T-helper 2 cell treated with Interferon-gamma antibody and Interleukin-4, amounts not matched to agents 5 μg/mL and 100 μg/mL, for 36 hours (primary cell): ENCODE measurements around the gene ITGA11.

ENCODE experiments used
- DNase-seq: peaks from one replicate; pipeline ENCODE4 v3.0.0; 2021; ENCODE audit warnings: low spot score
- H3K27ac Mint-ChIP-seq: one replicate; pipeline ENCODE4 v1.8.0; 2021; ENCODE audit warnings: mild to moderate bottlenecking, mixed read lengths
- H3K27me3 Mint-ChIP-seq: one replicate; pipeline ENCODE4 v1.8.0; 2021; ENCODE audit warnings: low read depth, mixed read lengths
- H3K36me3 Mint-ChIP-seq: one replicate; pipeline ENCODE4 v1.8.0; 2021; ENCODE audit warnings: low read depth, mixed read lengths
- H3K4me1 Mint-ChIP-seq: one replicate; pipeline ENCODE4 v1.8.0; 2021; ENCODE audit warnings: low read depth, mixed read lengths
- H3K4me3 Mint-ChIP-seq: one replicate; pipeline ENCODE4 v1.8.0; 2022; ENCODE audit warnings: mild to moderate bottlenecking, moderate library complexity, mixed read lengths
- H3K9me3 Mint-ChIP-seq: one replicate; pipeline ENCODE4 v1.8.0; 2021; ENCODE audit warnings: mixed read lengths

ITGA11 gene

DNA sequence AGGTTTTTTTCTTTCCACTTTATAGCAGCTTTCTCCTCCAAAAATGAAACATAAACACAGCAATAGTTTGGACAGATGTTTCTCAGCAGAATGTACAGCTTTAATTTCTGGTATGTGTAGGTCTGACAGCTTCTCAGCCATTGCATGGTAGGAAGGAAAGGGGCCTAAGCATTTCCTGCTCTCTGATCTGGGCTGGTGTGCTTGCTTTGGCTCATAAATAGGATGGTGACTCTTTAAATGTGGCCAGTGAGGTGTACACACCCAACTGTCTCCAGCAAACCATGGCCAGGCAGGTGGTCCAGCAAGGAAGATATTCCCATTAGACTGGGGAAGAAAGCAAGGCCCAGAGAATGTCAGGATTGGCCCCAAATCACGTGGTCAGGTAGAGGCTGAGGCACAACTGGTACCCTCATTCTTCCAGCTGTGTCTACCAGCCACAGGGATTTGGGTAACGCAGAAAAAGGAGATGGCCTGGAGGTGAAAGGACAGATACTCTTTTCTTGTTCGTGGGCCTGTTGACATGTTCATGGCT, 52.1 kb downstream of the ITGA11 start:
- peaks cover 3% of the 10 kb centered on the region for H3K27me3 Mint-ChIP-seq
- H3K9me3 Mint-ChIP-seq, result peaks cover 5% of the 10 kb centered on the region
- H3K27ac Mint-ChIP-seq, result peak overlapping the region; percentile 73
- H3K4me1 Mint-ChIP-seq, result peaks cover 14% of the 10 kb centered on the region
- H3K4me3 Mint-ChIP-seq, result peak overlapping the region; percentile 28
- peaks cover 3% of the 10 kb centered on the region for H3K36me3 Mint-ChIP-seq
- no peak for DNase-seq

DNA sequence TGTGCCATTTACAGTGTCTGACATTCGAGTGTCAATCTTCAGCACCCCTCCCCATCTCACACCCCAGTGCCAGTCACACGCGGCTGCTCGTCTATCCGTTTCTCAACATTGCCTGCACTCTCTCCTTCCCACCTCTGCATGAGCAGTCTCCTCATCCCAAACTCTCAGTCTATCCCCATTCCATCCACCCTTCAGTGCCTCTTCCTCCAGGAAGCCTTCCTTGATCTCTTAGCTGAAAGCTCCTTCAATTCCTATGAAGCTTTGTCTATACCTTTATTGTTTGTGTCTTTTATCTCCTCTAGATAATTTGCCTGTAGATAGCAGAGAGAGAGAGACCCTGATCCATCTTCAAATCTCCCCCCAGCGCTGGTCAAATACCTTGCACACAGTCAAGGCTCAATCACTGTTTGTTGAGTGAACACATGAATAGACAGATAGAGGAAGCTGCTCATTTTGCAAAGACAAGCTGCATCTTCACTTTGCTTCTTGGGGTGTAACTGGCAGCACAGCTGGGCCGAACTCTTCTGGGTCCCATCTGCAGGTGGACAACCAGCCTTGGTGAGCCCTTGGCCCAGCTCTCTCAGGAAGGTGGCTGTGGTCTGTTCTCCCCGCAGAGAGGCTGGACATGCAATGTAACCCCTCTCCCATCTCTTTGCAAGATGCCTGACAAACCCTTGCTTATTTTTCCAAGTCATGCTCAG, 52.8 kb downstream of the ITGA11 start:
- Mint-ChIP-seq H3K9me3 (peaks cover 5% of the 10 kb centered on the region), H3K36me3 (peaks cover 3% of the 10 kb centered on the region), H3K27me3 (peaks cover 3% of the 10 kb centered on the region), H3K4me3 (peak overlapping the region; percentile 28), H3K4me1 (peaks cover 14% of the 10 kb centered on the region), H3K27ac (no peak overlapping the region)
- DNase-seq, result no peak

DNA sequence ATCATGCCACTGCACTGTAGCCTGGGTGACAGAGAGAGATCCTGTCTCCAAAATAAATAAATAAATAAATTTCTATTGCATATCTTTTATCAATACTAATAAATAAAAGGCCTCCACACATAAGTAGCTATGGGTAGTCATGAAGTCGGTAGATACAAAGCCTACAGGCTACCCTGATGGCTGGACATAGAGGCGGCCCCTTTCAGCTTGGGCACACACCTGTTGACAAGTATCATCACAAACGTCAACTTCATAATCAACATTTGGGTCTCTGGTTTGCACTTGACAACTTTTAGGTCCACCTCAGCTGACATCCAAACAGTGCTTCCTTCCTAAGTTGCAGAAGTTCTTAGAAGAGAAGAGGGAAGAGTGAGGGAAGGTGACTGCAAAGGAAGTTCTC, 53.4 kb downstream of the ITGA11 start:
- peaks cover 3% of the 10 kb centered on the region for H3K36me3 Mint-ChIP-seq
- DNase-seq, result no peak
- H3K4me1 Mint-ChIP-seq, result peaks cover 13% of the 10 kb centered on the region
- peaks cover 5% of the 10 kb centered on the region for H3K9me3 Mint-ChIP-seq
- H3K4me3 Mint-ChIP-seq, result no peak overlapping the region
- peaks cover 2% of the 10 kb centered on the region for H3K27me3 Mint-ChIP-seq
- no peak overlapping the region for H3K27ac Mint-ChIP-seq

DNA sequence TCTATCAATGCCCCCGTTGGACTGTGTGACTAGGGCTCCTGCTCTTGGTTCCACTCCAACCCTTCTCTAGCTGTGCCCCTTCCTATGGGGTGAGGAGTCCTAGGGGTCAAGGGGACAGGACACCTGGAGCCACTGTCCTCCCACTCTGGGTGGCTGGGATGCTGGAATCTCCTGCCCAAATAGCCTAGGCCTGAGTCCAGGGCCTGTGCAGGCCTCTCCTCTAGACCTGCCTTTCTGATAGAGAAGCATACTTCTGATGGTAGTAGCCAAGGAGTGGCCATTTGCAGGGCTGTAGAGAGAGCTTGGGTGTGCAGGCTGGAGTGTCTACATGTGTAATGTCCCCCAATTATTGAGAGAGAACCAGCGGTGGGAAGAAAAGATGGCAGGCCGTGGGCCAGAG, 54.2 kb downstream of the ITGA11 start:
- peaks cover 11% of the 10 kb centered on the region for H3K4me1 Mint-ChIP-seq
- no peak overlapping the region for H3K27ac Mint-ChIP-seq
- no peaks in the 10 kb centered on the region for H3K27me3 Mint-ChIP-seq
- no peak overlapping the region for H3K4me3 Mint-ChIP-seq
- peaks cover 4% of the 10 kb centered on the region for H3K9me3 Mint-ChIP-seq
- peaks cover 3% of the 10 kb centered on the region for H3K36me3 Mint-ChIP-seq
- no peak for DNase-seq

GRCh38 chr15:68376447-68377060, 55.4 kb downstream of the ITGA11 start:
- H3K4me3 Mint-ChIP-seq, result no peak overlapping the region
- no peaks in the 10 kb centered on the region for H3K27me3 Mint-ChIP-seq
- H3K9me3 Mint-ChIP-seq, result no peaks in the 10 kb centered on the region
- H3K4me1 Mint-ChIP-seq, result peaks cover 11% of the 10 kb centered on the region
- H3K27ac Mint-ChIP-seq, result no peak overlapping the region
- DNase-seq, result no peak
- peaks cover 3% of the 10 kb centered on the region for H3K36me3 Mint-ChIP-seq

DNA sequence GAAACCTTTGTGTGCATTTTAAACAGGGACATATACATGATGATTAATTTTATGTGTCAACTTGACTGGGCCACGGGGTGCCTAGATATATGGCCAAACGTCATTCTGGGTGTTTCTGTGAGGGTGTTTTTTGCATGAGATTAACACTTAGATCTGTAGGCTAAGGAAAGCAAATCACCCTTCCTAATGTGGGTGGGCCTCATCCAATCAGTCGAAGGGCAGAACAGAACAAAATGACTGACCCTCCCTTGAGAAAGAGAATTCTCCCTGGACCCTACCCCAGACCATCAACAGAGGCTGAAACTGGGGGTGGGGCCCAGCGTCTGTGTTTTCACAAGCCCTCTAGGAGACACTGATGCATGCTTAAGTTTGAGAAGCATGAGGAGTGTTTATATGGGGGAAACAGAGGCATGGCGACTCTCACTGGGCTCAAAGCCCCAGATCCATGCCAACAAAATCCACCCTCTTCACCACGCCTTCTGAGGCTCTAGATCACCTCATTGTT, 56.2 kb downstream of the ITGA11 start:
- no peak overlapping the region for H3K4me3 Mint-ChIP-seq
- H3K27me3 Mint-ChIP-seq, result no peaks in the 10 kb centered on the region
- H3K27ac Mint-ChIP-seq, result no peak overlapping the region
- no peak for DNase-seq
- peaks cover 3% of the 10 kb centered on the region for H3K36me3 Mint-ChIP-seq
- H3K4me1 Mint-ChIP-seq, result peaks cover 11% of the 10 kb centered on the region
- no peaks in the 10 kb centered on the region for H3K9me3 Mint-ChIP-seq

DNA sequence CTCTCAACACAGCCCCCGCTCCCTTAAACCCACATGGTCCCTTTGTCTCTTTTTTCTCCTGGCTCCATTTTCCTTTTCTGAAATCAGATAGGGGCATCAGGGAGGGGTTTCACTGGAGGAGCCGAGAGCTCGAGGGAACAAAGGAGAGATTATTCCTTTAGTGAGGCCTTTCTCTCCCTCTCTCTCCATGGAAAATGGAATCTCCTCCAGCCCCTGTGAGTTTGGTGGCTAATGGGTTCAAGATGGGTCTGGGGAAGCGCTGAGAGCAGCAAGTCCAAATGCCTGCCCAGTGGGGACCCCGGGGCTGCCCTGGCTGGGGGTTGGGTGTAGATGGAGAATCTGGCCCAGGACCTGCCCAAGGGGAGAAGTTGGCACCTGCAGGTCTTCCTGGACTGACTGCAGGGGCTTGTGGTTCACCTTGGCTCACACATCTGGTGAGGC, 56.8 kb downstream of the ITGA11 start:
- Mint-ChIP-seq H3K36me3 (peaks cover 3% of the 10 kb centered on the region), H3K4me1 (peaks cover 10% of the 10 kb centered on the region), H3K9me3 (no peaks in the 10 kb centered on the region)

GRCh38 chr15:68374168-68374745, 57.7 kb downstream of the ITGA11 start:
- no peaks in the 10 kb centered on the region for H3K27me3 Mint-ChIP-seq
- no peaks in the 10 kb centered on the region for H3K36me3 Mint-ChIP-seq
- peaks cover 3% of the 10 kb centered on the region for H3K4me1 Mint-ChIP-seq
- H3K4me3 Mint-ChIP-seq, result no peak overlapping the region
- DNase-seq, result no peak
- no peak overlapping the region for H3K27ac Mint-ChIP-seq
- no peaks in the 10 kb centered on the region for H3K9me3 Mint-ChIP-seq

More for the DNA sequence above, 56.8 kb downstream of the ITGA11 start:
- Mint-ChIP-seq H3K27ac (no peak overlapping the region), H3K27me3 (no peaks in the 10 kb centered on the region), H3K4me3 (no peak overlapping the region)
- DNase-seq, result no peak

GRCh38 chr15:68373028-68373427, 58.9 kb downstream of the ITGA11 start:
- Mint-ChIP-seq H3K4me1 (no peaks in the 10 kb centered on the region), H3K27me3 (no peaks in the 10 kb centered on the region), H3K36me3 (no peaks in the 10 kb centered on the region), H3K4me3 (no peak overlapping the region), H3K9me3 (no peaks in the 10 kb centered on the region), H3K27ac (no peak overlapping the region)
- DNase-seq, result no peak

- Mint-ChIP-seq H3K27me3 (no peaks in the 10 kb centered on the region), H3K4me3 (no peak overlapping the region), H3K36me3 (no peaks in the 10 kb centered on the region), H3K27ac (no peak overlapping the region), H3K9me3 (no peaks in the 10 kb centered on the region), H3K4me1 (peaks cover 2% of the 10 kb centered on the region)
- DNase-seq, result no peak
These were observed 59.6 kb downstream of the ITGA11 start for GRCh38 chr15:68372291-68372811.

GRCh38 chr15:68371851-68372250, 60.1 kb downstream of the ITGA11 start:
- Mint-ChIP-seq H3K9me3 (no peaks in the 10 kb centered on the region), H3K27ac (no peak overlapping the region), H3K27me3 (no peaks in the 10 kb centered on the region), H3K4me3 (no peak overlapping the region), H3K4me1 (peaks cover 6% of the 10 kb centered on the region), H3K36me3 (no peaks in the 10 kb centered on the region)
- no peak for DNase-seq

DNA sequence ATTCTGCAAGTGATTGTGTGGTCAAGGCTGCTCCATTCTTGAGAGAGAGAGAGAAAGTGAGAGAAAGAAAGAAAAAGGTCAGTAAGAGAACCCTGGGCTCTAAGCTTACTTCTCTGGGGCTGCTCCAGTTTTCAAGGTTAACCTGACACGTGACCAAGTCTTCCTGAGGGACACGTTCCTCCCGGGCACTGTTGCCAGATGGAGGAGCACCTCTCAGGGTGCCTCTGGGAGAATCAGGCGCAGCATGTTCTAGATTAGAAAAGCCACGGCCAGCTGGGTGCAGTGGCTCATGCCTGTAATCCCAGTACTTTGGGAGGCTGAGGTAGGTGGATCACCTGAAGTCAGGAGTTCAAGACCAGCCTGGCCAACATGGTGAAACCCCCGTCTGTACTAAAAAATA, 60.8 kb downstream of the ITGA11 start:
- Mint-ChIP-seq H3K9me3 (no peaks in the 10 kb centered on the region), H3K27me3 (no peaks in the 10 kb centered on the region), H3K4me3 (no peak overlapping the region), H3K27ac (no peak overlapping the region), H3K4me1 (peaks cover 7% of the 10 kb centered on the region), H3K36me3 (no peaks in the 10 kb centered on the region)
- DNase-seq, result no peak

DNA sequence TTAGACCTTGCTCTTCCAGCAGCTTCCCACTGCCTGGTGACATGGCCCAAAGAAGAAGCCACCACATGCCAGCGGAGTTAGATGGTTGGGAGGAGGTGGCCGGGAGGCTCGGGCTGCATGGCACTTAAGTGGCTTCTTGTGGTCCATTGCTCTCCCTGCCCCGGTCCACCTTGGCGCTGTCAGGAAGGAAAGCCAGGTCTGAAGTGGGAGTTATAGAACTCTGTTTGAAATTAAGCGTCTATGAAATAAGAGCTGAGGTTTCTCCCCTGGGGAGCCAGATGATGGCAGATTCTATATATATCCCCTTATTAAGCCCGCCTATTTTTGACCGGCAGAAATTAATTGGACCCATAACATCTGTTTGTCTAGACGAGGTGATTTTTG, 61.2 kb downstream of the ITGA11 start:
- DNase-seq, result no peak
- Mint-ChIP-seq H3K9me3 (no peaks in the 10 kb centered on the region), H3K4me3 (no peak overlapping the region), H3K27me3 (no peaks in the 10 kb centered on the region), H3K4me1 (peaks cover 8% of the 10 kb centered on the region), H3K36me3 (no peaks in the 10 kb centered on the region), H3K27ac (no peak overlapping the region)
